Common myeloid progenitor, CD34-positive (primary cell): ENCODE results near the gene SH3BP4.

Experiments used
- CTCF ChIA-PET: fragments of 350-600 bp; sonication (Branson Sonifier 250); formaldehyde crosslinking; loops from one replicate; lab custom pipeline; 2021; ENCODE audit warnings: antibody characterized with exemption; lab: Charles Lee
- POLR2A ChIA-PET: fragments of 350-600 bp; sonication (Branson Sonifier 250); formaldehyde crosslinking; loops from one replicate; lab custom pipeline; 2021; ENCODE audit warnings: antibody characterized with exemption; lab: Charles Lee
- DNase-seq, 3 donors: peaks; one replicate each; pipeline versions ENCODE4 v3.0.0 to v3.0.0-alpha.2; 2013
- H3K27ac ChIP-seq, 2 experiments: 1 replicate in 1 of 2; 2 replicates in 1 of 2; pipeline ENCODE4 v1.7.0; 2013; ENCODE audit warnings: inconsistent platforms in 2 of 2, low read length in 2 of 2, mild to moderate bottlenecking in 2 of 2, low read depth in 1 of 2, moderate library complexity in 1 of 2; ENCODE audit not compliant: severe bottlenecking in 2 of 2, insufficient read depth in 1 of 2, poor library complexity in 1 of 2
- H3K27me3 ChIP-seq, 5 experiments: replicated peaks in 2 of 5; 1 replicate in 3 of 5; 2 replicates in 2 of 5; pipeline versions ENCODE4 v1.6.1 to v1.7.0; 2013; ENCODE audit warnings: low read length in 4 of 5, mild to moderate bottlenecking in 2 of 5, moderate library complexity in 2 of 5, inconsistent platforms in 1 of 5; ENCODE audit not compliant: insufficient read depth in 5 of 5, control insufficient read depth in 4 of 5
- H3K36me3 ChIP-seq, 4 experiments: 1 replicate in 2 of 4; 2 replicates in 2 of 4; pipeline versions ENCODE4 v1.6.1 to v1.7.0; 2013; ENCODE audit warnings: low read length in 3 of 4, control low read depth in 1 of 4, mild to moderate bottlenecking in 1 of 4; ENCODE audit not compliant: control insufficient read depth in 4 of 4, insufficient read depth in 4 of 4
- H3K4me1 ChIP-seq, 4 experiments: 1 replicate in 3 of 4; 2 replicates in 1 of 4; pipeline versions ENCODE4 v1.6.1 to v1.7.1; 2013; ENCODE audit warnings: low read length in 3 of 4, mild to moderate bottlenecking in 3 of 4, control low read depth in 1 of 4, inconsistent platforms in 1 of 4, moderate library complexity in 1 of 4; ENCODE audit not compliant: control insufficient read depth in 4 of 4, insufficient read depth in 4 of 4; ENCODE audit errors: control extremely low read depth in 1 of 4
- H3K4me3 ChIP-seq, 7 experiments: 1 replicate in 4 of 7; 2 replicates in 3 of 7; pipeline versions ENCODE4 v1.5.1 to v1.7.0; 2013; ENCODE audit warnings: mild to moderate bottlenecking in 7 of 7, low read length in 6 of 7, moderate library complexity in 6 of 7, inconsistent platforms in 2 of 7, low read depth in 2 of 7, control low read depth in 1 of 7; ENCODE audit not compliant: insufficient read depth in 4 of 7, control insufficient read depth in 1 of 7; ENCODE audit errors: extremely low read depth in 1 of 7
- H3K9me3 ChIP-seq, 5 experiments: 1 replicate in 4 of 5; 2 replicates in 1 of 5; pipeline versions ENCODE4 v1.6.1 to v1.7.1; 2013; ENCODE audit warnings: low read length in 4 of 5, mild to moderate bottlenecking in 2 of 5, inconsistent platforms in 1 of 5, low read depth in 1 of 5, moderate library complexity in 1 of 5; ENCODE audit not compliant: control insufficient read depth in 4 of 5, insufficient read depth in 2 of 5; ENCODE audit errors: control extremely low read depth in 1 of 5
- WGBS: methylation state at CpG from one replicate; pipeline ENCODE4 v1.1.5; 2013; ENCODE audit not compliant: insufficient coverage; 5-methylcytosine and 5-hydroxymethylcytosine counted together

SH3BP4 gene

DNA sequence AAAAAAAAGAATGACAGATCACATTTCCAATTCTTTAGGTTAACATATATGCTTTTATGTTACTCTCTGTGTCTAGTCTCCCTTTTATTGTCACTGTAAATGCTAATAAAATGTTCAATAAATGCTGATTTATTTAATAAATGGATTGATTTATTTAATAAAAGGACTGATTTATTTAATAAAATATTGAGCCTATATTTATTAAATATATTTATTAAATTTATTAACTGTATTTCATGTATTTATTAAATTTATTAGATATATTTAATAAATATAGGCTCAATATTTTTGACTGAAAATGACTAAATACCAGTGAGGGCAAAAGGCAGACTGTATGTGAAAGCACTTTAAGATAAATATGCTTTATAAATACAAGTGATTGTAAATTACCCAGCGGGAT, 142.6 kb downstream of the SH3BP4 start:
- POLR2A ChIA-PET, result no interaction called here
- peaks cover 0 to 14% (median 3%) of the 10 kb centered on the region in 5 experiments for H3K27me3 ChIP-seq
- no peaks in the 10 kb centered on the region for H3K4me1 ChIP-seq
- H3K36me3 ChIP-seq, result no peaks in the 10 kb centered on the region
- no CpG with 5 or more reads among the region's 1 CpG for WGBS
- H3K9me3 ChIP-seq, result no peaks in the 10 kb centered on the region
- CTCF ChIA-PET, result no interaction called here
- no peak overlapping the region for H3K4me3 ChIP-seq
- no peak for DNase-seq
- no peak overlapping the region for H3K27ac ChIP-seq

DNA sequence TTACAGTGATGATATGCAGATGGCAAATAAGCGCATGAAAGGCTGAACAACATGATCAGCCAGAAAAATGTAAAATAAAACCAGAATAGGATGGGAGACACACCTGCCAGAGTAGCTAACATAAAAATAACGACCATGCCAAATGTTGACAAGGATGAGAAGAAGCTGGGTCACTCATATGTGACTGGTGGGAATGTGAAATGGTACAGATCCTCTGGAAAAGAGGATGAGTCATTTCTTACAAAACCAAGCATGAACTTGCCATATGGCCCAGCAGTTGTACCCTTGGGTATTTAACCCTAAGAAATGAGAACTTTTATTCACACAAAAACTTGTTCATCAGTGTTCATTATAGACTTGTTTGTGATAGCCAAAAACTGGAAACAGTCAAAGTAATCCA, 143.8 kb downstream of the SH3BP4 start:
- WGBS, result 100% methylated on average over 2 of the region's 2 CpGs

DNA sequence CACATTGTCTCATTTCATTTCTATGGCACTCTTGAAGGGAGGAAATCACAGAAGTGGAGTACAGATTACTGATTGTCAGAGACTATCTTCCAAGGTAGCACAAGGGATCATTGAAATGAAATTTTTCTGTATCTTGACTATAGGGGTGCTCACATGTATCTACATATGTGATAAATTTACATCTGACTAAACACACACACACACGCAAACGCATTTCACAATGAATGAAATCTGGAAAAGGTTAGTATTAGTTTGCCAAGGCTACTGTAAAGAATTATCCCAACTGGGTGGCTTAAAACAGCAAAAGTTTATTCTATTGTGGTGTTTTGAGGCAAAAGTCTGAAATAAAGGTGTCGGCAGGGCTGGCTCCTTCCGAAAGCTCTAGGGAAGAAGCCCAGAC, 144.6 kb downstream of the SH3BP4 start:
- ChIA-PET POLR2A (no interaction called here), CTCF (no interaction called here)
- H3K27ac ChIP-seq, result no peak overlapping the region
- WGBS, result 100% methylated on average over 1 of the region's 4 CpGs
- H3K4me1 ChIP-seq, result no peaks in the 10 kb centered on the region
- no peaks in the 10 kb centered on the region for H3K36me3 ChIP-seq
- peaks cover 0 to 12% (median 3%) of the 10 kb centered on the region in 5 experiments for H3K27me3 ChIP-seq
- no peak for DNase-seq
- no peaks in the 10 kb centered on the region for H3K9me3 ChIP-seq
- no peak overlapping the region for H3K4me3 ChIP-seq

More for the DNA sequence above, 143.8 kb downstream of the SH3BP4 start:
- POLR2A ChIA-PET, result no interaction called here
- Histone ChIP-seq H3K4me3 (no peak overlapping the region), H3K27me3 (peaks cover 0 to 12% (median 3%) of the 10 kb centered on the region in 5 experiments), H3K4me1 (no peaks in the 10 kb centered on the region), H3K36me3 (no peaks in the 10 kb centered on the region), H3K27ac (no peak overlapping the region), H3K9me3 (no peaks in the 10 kb centered on the region)
- DNase-seq, result no peak
- CTCF ChIA-PET, result no interaction called here

DNA sequence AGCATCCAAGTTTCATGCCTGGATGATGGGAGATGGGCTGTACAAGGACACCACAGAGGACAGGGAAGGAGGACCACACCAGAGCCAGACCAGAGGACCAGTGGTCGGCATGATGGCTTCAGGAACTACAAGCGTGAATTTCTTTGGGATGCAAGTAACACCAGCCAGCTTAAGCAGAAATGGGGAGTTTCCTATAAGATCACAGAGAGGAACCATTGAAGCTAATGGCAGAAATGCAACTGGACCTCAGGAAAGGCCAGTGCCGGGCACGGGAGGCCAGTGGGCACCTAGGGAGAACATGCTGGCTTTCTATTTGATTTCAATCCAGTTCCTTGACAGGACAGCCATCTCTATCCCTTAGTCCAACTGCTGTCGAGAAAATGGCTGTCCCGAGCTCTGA, 145.4 kb downstream of the SH3BP4 start:
- Histone ChIP-seq H3K27ac (no peak overlapping the region), H3K9me3 (no peaks in the 10 kb centered on the region), H3K4me3 (no peak overlapping the region), H3K36me3 (no peaks in the 10 kb centered on the region), H3K4me1 (no peaks in the 10 kb centered on the region), H3K27me3 (peaks cover 0 to 12% (median 3%) of the 10 kb centered on the region in 5 experiments)
- ChIA-PET CTCF (no interaction called here), POLR2A (no interaction called here)
- no peak for DNase-seq
- 85% methylated on average over 6 of the region's 6 CpGs for WGBS

DNA sequence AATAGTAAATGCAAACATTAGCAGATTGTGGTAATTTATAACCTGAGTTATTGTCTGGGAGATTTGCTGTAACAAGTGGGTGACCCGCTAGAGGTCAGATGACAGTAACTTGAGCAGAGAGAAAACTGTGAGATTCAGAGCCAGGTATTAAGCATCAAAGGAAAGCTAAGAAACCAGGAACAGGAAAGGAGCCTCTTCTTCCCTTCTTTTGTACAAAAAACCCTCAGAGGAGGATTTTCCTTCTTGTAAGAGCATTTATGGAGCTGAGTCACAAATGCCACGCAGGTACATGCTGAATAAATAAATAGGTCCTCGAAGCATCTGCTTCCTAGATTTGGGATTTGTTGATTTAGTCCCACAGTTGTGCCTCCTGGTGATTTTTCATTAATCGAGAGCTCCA, 146.5 kb downstream of the SH3BP4 start:
- 91% methylated on average over 4 of the region's 4 CpGs for WGBS
- DNase-seq, result no peak
- H3K36me3 ChIP-seq, result no peaks in the 10 kb centered on the region
- H3K27me3 ChIP-seq, result peaks cover 0 to 12% (median 3%) of the 10 kb centered on the region in 5 experiments
- H3K9me3 ChIP-seq, result no peaks in the 10 kb centered on the region
- ChIA-PET POLR2A (no interaction called here), CTCF (interaction anchor here (0.8 to 1.3 kb wide), 3 partner anchors 11 to 543 kb away, joined by 3 read pairs; no protein-coding TSS in a partner anchor)
- no peak overlapping the region for H3K27ac ChIP-seq
- H3K4me3 ChIP-seq, result no peak overlapping the region
- H3K4me1 ChIP-seq, result no peaks in the 10 kb centered on the region

DNA sequence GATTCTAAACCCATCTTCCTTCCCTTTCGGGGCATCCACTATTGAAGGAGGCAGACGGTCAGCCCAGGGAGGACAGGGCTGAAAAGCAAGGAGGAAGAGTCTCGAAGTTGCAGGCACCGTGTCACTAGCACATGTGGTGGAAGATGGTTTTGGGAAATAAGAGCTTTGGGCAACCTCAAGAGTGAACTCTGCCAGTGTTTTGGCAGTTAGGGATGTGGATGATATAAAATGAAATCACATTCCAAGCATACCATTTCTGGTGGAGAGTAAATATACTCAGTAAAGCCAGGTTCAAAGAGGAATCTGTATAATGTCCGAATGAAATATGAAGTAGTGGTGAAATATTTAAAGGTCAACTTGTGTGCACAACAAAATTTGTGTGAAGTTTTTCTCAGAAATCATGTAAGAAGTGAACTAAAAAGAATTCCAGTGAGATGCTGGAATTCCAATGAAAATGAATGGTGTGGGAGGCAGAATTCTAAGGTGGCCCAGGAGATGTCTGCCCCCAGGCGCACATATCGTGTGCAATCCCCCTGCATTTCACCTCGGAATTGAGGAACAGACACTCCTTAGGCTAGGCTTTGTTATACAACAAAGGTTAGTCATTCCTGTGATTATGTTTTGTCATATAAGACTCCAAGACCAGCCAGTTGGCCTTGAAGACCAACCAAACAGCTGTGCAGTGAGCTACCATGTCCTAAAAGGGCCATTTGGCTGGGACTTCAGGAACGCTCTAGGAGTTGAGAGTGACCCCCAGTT, 147.1 kb downstream of the SH3BP4 start:
- DNase-seq, result no peak
- Histone ChIP-seq H3K4me3 (no peak overlapping the region), H3K36me3 (no peaks in the 10 kb centered on the region), H3K27me3 (peaks cover 0 to 11% (median 3%) of the 10 kb centered on the region in 5 experiments), H3K9me3 (no peaks in the 10 kb centered on the region), H3K27ac (no peak overlapping the region), H3K4me1 (no peaks in the 10 kb centered on the region)
- ChIA-PET POLR2A (no interaction called here), CTCF (interaction anchor here (0.8 to 1.3 kb wide), 3 partner anchors 10 to 544 kb away, joined by 3 read pairs; no protein-coding TSS in a partner anchor)
- 89% methylated on average over 4 of the region's 9 CpGs for WGBS

DNA sequence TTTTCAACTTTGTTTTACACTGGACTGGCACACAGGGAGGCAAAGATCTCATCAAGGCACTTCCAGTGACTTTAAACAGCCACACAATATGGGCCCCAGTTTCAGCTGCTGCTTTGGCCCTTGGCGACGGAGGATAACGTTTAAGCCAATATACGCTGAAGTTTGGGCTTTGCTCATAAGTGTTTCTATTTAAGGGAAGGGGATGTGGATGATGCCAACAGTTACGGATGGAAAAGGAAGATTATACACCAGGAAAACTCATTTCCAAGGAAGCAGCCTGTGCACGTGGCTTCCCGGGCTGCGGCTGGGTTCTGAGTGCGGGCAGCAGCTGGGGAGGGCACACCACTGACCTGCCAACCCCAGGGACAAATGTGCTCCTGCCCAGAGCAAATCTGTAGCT, 151.1 kb downstream of the SH3BP4 start:
- H3K4me3 ChIP-seq, result no peak overlapping the region
- no peak overlapping the region for H3K27ac ChIP-seq
- H3K27me3 ChIP-seq, result peaks cover 0 to 3% (median 0%) of the 10 kb centered on the region in 5 experiments
- H3K9me3 ChIP-seq, result no peaks in the 10 kb centered on the region
- no peaks in the 10 kb centered on the region for H3K36me3 ChIP-seq
- WGBS, result 90% methylated on average over 9 of the region's 9 CpGs
- POLR2A ChIA-PET, result no interaction called here
- CTCF ChIA-PET, result interaction anchor here (1.3 kb wide), 1 partner anchor 9 kb away, joined by 3 read pairs; no protein-coding TSS in a partner anchor
- no peaks in the 10 kb centered on the region for H3K4me1 ChIP-seq
- DNase-seq, result no peak
